Natural killer cell (primary cell): Measurements from ENCODE around the gene REV1. TPM values are rescaled to one million over a fixed set of nuclear protein-coding genes. Genes with fewer than 3 reads are reported as not detected.
A peak's percentile ranks its signal among the peaks of the same experiment; 100 is the strongest.

ENCODE experiments used
- ATAC-seq, 3 donors: fragments of 150-1000 bp in 2 of 3; fragments of 200-7000 bp in 1 of 3; cut with Tn5 transposase; 1 replicate in 1 of 3; 2 replicates in 2 of 3; pipeline ENCODE4 v1.10.0; 2021; ENCODE audit warnings: mild to moderate bottlenecking in 2 of 3, moderate library complexity in 2 of 3
- DNase-seq, 2 donors: peaks; one replicate each; pipeline versions ENCODE4 v3.0.0 to v3.0.0-alpha.2; 2013 to 2021; ENCODE audit warnings: mixed read lengths in 1 of 2
- H3K27ac ChIP-seq: one replicate; pipeline ENCODE4 v1.5.1; 2013; ENCODE audit warnings: mild to moderate bottlenecking, low read length
- H3K27me3 ChIP-seq: one replicate; pipeline ENCODE4 v1.6.1; 2013; ENCODE audit warnings: low read length; ENCODE audit not compliant: control insufficient read depth, insufficient read depth
- H3K36me3 ChIP-seq: one replicate; pipeline ENCODE4 v1.6.1; 2013; ENCODE audit warnings: low read length; ENCODE audit not compliant: control insufficient read depth, insufficient read depth
- H3K4me1 ChIP-seq: one replicate; pipeline ENCODE4 v1.6.1; 2013; ENCODE audit warnings: low read length; ENCODE audit not compliant: control insufficient read depth, insufficient read depth
- H3K4me3 ChIP-seq: one replicate; pipeline ENCODE4 v1.5.1; 2013; ENCODE audit warnings: low read length
- H3K9me3 ChIP-seq: one replicate; pipeline ENCODE4 v1.6.1; 2013; ENCODE audit warnings: low read length; ENCODE audit not compliant: control insufficient read depth, insufficient read depth
- H3K27ac Mint-ChIP-seq, 2 donors: one replicate each; pipeline ENCODE4 v1.8.0; 2022; ENCODE audit warnings: mild to moderate bottlenecking in 2 of 2, mixed read lengths in 2 of 2, moderate library complexity in 1 of 2
- H3K27me3 Mint-ChIP-seq, 2 donors: one replicate each; pipeline ENCODE4 v1.8.0; 2022; ENCODE audit warnings: low read depth in 2 of 2, mixed read lengths in 2 of 2
- H3K36me3 Mint-ChIP-seq: one replicate; pipeline ENCODE4 v1.8.0; 2022; ENCODE audit warnings: mixed read lengths
- H3K4me1 Mint-ChIP-seq, 2 donors: one replicate each; pipeline ENCODE4 v1.8.0; 2022; ENCODE audit warnings: mixed read lengths in 2 of 2
- H3K4me3 Mint-ChIP-seq: one replicate; pipeline ENCODE4 v1.8.0; 2022; ENCODE audit warnings: mild to moderate bottlenecking, moderate library complexity, mixed read lengths
- H3K9me3 Mint-ChIP-seq, 2 donors: one replicate each; pipeline ENCODE4 v1.8.0; 2022; ENCODE audit warnings: mixed read lengths in 2 of 2
- CTCF ChIP-seq: fragments of 200-600 bp; IDR thresholded peaks from one replicate; pipeline ENCODE4 v1.8.0; 2022; ENCODE audit warnings: antibody characterized with exemption
- WGBS: methylation state at CpG from one replicate; pipeline ENCODE4 v1.1.7; 2013; ENCODE audit warnings: missing lambda C conversion rate; ENCODE audit not compliant: insufficient coverage; 5-methylcytosine and 5-hydroxymethylcytosine counted together
- intact Hi-C: fragments of 100-400 bp; cut with micrococcal nuclease; formaldehyde crosslinking; loops from one replicate; pipeline ENCODE4 v1.14.2; 2022
- total RNA-seq, 4 donors: library from RNA; stranded (reverse); fragments of 120-200 nt in 1 of 4; gene quantifications; one replicate each; pipeline versions ENCODE4 v1.2.3 to v1.2.4, GENCODE V29; 2013 to 2022

The REV1 gene
- total RNA-seq, 3 donors from 2014 or later (not counting 1 experiment from before 2014, with no cell fraction given) = 34.7 to 49.1 (median 38.5) TPM

- peaks cover 42% of the 10 kb centered on the region for H3K36me3 ChIP-seq
These were observed 100.9 kb downstream of the REV1 start for GRCh38 chr2:99388892-99389291.

GRCh38 chr2:99386011-99386410 is 103.8 kb downstream of the REV1 start:
- Histone ChIP-seq H3K4me1 (no peaks in the 10 kb centered on the region), H3K27ac (no peak overlapping the region), H3K9me3 (no peaks in the 10 kb centered on the region), H3K36me3 (peaks cover 43% of the 10 kb centered on the region), H3K27me3 (no peaks in the 10 kb centered on the region), H3K4me3 (no peak overlapping the region)
- no peak for ATAC-seq
- H3K4me3 Mint-ChIP-seq = no peak overlapping the region
- H3K27ac Mint-ChIP-seq = peak overlapping the region in 1 of 2 donors; percentile 25
- no peaks in the 10 kb centered on the region for H3K27me3 Mint-ChIP-seq
- H3K36me3 Mint-ChIP-seq = peaks cover 20% of the 10 kb centered on the region
- no peaks in the 10 kb centered on the region for H3K9me3 Mint-ChIP-seq
- TF ChIP-seq CTCF = no peak
- no peak for DNase-seq
- intact Hi-C loops = no loop called here
- WGBS = 93% methylated on average over 2 of the region's 2 CpGs
- peaks cover 0 to 6% of the 10 kb centered on the region in 2 donors for H3K4me1 Mint-ChIP-seq

More at GRCh38 chr2:99388892-99389291, 100.9 kb downstream of the REV1 start:
- H3K27ac Mint-ChIP-seq = no peak overlapping the region
- no peak for ATAC-seq
- Histone ChIP-seq H3K9me3 (no peaks in the 10 kb centered on the region), H3K27ac (no peak overlapping the region), H3K27me3 (no peaks in the 10 kb centered on the region), H3K4me1 (no peaks in the 10 kb centered on the region), H3K4me3 (no peak overlapping the region)
- H3K36me3 Mint-ChIP-seq = peaks cover 18% of the 10 kb centered on the region
- no peaks in the 10 kb centered on the region for H3K27me3 Mint-ChIP-seq
- no peaks in the 10 kb centered on the region for H3K9me3 Mint-ChIP-seq
- intact Hi-C loops = no loop called here
- TF ChIP-seq CTCF = no peak
- peaks cover 0 to 6% of the 10 kb centered on the region in 2 donors for H3K4me1 Mint-ChIP-seq
- 100% methylated on average over 2 of the region's 2 CpGs for WGBS
- no peak for DNase-seq
- H3K4me3 Mint-ChIP-seq = no peak overlapping the region

GRCh38 chr2:99382143-99382542 is 107.7 kb downstream of the REV1 start:
- Histone ChIP-seq H3K4me1 (no peaks in the 10 kb centered on the region), H3K36me3 (peaks cover 54% of the 10 kb centered on the region), H3K4me3 (no peak overlapping the region), H3K27ac (no peak overlapping the region), H3K27me3 (no peaks in the 10 kb centered on the region), H3K9me3 (no peaks in the 10 kb centered on the region)
- no peak for ATAC-seq
- DNase-seq = no peak
- intact Hi-C loops = no loop called here
- TF ChIP-seq CTCF = no peak
- Mint-ChIP-seq H3K27me3 (no peaks in the 10 kb centered on the region), H3K9me3 (no peaks in the 10 kb centered on the region), H3K27ac (no peak overlapping the region), H3K4me1 (no peaks in the 10 kb centered on the region), H3K4me3 (no peak overlapping the region), H3K36me3 (peaks cover 31% of the 10 kb centered on the region)
- no CpG with 5 or more reads among the region's 2 CpGs for WGBS

- no peak for ATAC-seq
- H3K27me3 Mint-ChIP-seq = no peaks in the 10 kb centered on the region
- no peaks in the 10 kb centered on the region for H3K9me3 Mint-ChIP-seq
- TF ChIP-seq CTCF = no peak
- no peak for DNase-seq
- no peaks in the 10 kb centered on the region for H3K4me1 ChIP-seq
- no peaks in the 10 kb centered on the region for H3K27me3 ChIP-seq
- no peak overlapping the region for H3K4me3 Mint-ChIP-seq
- no peak overlapping the region for H3K27ac Mint-ChIP-seq
- H3K4me3 ChIP-seq = no peak overlapping the region
- no peaks in the 10 kb centered on the region for H3K4me1 Mint-ChIP-seq
- no peak overlapping the region for H3K27ac ChIP-seq
- intact Hi-C loops = no loop called here
- no peaks in the 10 kb centered on the region for H3K9me3 ChIP-seq
- 90% methylated on average over 3 of the region's 3 CpGs for WGBS
- peaks cover 65% of the 10 kb centered on the region for H3K36me3 ChIP-seq
- peaks cover 31% of the 10 kb centered on the region for H3K36me3 Mint-ChIP-seq
These were observed 109.3 kb downstream of the REV1 start for GRCh38 chr2:99380376-99381010.
